ENCODE results near the gene SLC25A43.

The SLC25A43 gene

GRCh38 chrX:119500061-119500800, 101.1 kb downstream of the SLC25A43 start:
- DNase-seq (ENCODE audit: low read depth): no peak

DNA sequence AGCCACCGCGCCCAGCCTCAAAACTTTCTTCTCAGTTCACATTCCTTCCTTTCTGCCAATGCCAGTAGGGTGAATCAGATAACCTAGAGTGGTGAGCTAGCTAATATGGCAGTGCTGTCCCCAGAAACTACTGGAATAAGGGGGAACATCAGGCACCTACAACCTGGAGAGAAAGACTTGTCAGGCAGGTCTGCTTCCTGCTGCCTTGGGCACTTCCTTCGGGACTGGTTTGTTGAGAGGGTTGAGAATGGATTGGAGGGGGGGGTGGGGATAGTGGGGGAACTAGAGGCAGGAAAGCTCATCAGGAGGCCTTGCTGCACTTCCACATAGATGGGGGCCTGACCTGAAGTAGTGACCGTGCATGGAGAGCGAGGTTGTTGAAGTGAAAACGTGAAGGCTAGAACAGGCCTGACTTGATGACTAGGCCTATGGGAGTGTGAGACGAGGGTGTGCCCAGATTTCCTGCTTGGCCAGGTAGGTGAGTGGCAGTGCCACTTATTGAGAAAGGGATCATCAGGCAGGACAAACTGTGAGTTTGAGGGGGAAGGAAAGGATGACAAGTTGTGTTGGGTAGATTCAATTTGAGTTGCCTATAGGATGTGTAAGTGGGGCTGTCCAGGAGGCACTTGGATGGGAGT, 102.5 kb downstream of the SLC25A43 start:
- DNase-seq (ENCODE audit: low read depth): no peak

DNA sequence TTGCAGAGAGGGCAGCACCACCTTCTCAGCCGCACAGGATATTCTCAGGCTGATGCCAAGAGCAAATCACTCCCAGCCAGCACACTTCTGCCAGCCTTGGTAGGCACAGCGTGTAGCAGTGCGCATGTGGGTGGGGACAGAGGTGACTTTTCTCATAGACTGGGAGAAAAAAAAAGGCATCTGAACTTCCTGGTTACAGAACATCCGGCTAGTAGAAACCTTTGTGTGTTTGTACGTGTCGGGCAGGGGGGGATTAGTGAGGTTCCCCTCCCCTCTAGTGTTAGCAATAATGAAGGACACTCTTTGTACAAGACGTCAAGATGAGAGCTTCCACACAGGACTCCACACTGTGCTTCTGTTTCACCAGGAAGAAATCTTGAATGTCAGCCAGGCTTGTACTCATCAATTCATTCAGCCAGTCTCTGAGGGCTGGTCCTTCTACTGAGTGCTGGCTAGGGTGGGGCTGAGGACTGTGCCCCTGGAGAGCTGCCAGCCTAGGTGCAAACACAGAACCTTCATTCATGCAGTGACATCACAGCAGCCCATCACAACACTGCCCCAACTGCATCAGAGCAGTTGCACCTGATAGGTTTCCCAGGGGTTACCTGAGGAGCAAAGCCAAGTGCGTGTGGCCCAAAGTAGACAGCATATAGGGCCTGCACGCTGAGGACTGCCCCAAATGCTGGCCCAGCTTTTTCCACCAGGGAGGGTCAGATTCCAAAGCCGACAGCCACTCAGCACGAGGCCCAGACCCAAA, 103.8 kb downstream of the SLC25A43 start:
- no peak for DNase-seq (ENCODE audit: low read depth)

GRCh38 chrX:119503484-119503861, 104.3 kb downstream of the SLC25A43 start:
- DNase-seq (ENCODE audit: low read depth): peak; percentile 71
